GM19397 (cell line): ENCODE measurements around the gene CENPT.

Experiments
- ATAC-seq: cut with Tn5 transposase; IDR thresholded peaks from one replicate; pipeline ENCODE4 v1.9.1; 2021; ENCODE audit warnings: mild to moderate bottlenecking, moderate library complexity; ENCODE audit not compliant: unreplicated experiment

The CENPT gene

GRCh38 chr16:67847064-67847861, at the start of gene CENPT:
TSS of gene CENPT (minus strand) at chr16:67847693. CDS start at chr16:67833859, 13,834 bp downstream.
- ATAC-seq: peak; percentile 43

- no peak for ATAC-seq
Observed at GRCh38 chr16:67897231-67897630, 49.7 kb upstream of the CENPT start.

GRCh38 chr16:67893743-67894399, 46.4 kb upstream of the CENPT start:
- ATAC-seq: no peak

GRCh38 chr16:67892899-67893742, 45.6 kb upstream of the CENPT start, which contains the start of gene PSKH1:
TSS of gene PSKH1 (plus strand) at chr16:67893254. CDS start at chr16:67908750, 15,496 bp downstream.
- peak; percentile 86 for ATAC-seq

- ATAC-seq: no peak
Observed at GRCh38 chr16:67892375-67892774, 44.9 kb upstream of the CENPT start.

- no peak for ATAC-seq
Observed at GRCh38 chr16:67888331-67888730, 40.8 kb upstream of the CENPT start.

GRCh38 chr16:67886387-67886786, 38.9 kb upstream of the CENPT start:
- no peak for ATAC-seq

- ATAC-seq: no peak
Observed at GRCh38 chr16:67885976-67886375, 38.5 kb upstream of the CENPT start.

GRCh38 chr16:67885545-67885944, 38.1 kb upstream of the CENPT start:
- no peak for ATAC-seq

- no peak for ATAC-seq
Observed at GRCh38 chr16:67884684-67885083, 37.2 kb upstream of the CENPT start, which contains the start of gene NRN1L. TSS of gene NRN1L (plus strand) at chr16:67884885. CDS start at chr16:67884904, 19 bp downstream.

GRCh38 chr16:67883872-67884261, 36.4 kb upstream of the CENPT start:
- no peak for ATAC-seq

GRCh38 chr16:67883146-67883871, 35.8 kb upstream of the CENPT start:
- ATAC-seq: no peak

GRCh38 chr16:67882374-67883145, 35.1 kb upstream of the CENPT start:
- ATAC-seq: no peak

- no peak for ATAC-seq
Observed at GRCh38 chr16:67881621-67882161, 34.2 kb upstream of the CENPT start.

- ATAC-seq: no peak
Observed at GRCh38 chr16:67880584-67880983, 33.1 kb upstream of the CENPT start.

- ATAC-seq: no peak
Observed at GRCh38 chr16:67879936-67880335, 32.4 kb upstream of the CENPT start.

GRCh38 chr16:67879462-67879861, 32.0 kb upstream of the CENPT start:
- no peak for ATAC-seq

GRCh38 chr16:67878846-67879245, 31.4 kb upstream of the CENPT start:
- ATAC-seq: no peak

GRCh38 chr16:67878232-67878631, 30.7 kb upstream of the CENPT start:
- no peak for ATAC-seq
